Gastroesophageal sphincter (tissue), 4 donors: ENCODE measurements around the gene KRTAP5-1. TPM values are rescaled to one million over a fixed set of nuclear protein-coding genes. Genes with fewer than 3 reads are reported as not detected.
"Not testable (repeated sequence)": the region's sequence is repeated elsewhere in the genome, so short reads cannot be mapped to it uniquely, and the experiment has no call there.

ENCODE experiments used
- ATAC-seq: fragments of 150-250 bp; one replicate; pipeline ENCODE4 v1.9.1; 2016; ENCODE audit warnings: mild to moderate bottlenecking, moderate library complexity
- H3K27ac ChIP-seq, 4 donors: fragments of 200-600 bp; sonication (generic) in 3 of 4; 1 replicate in 3 of 4; 2 replicates in 1 of 4; pipeline ENCODE4 v1.5.1; 2016 to 2019
- H3K27me3 ChIP-seq: fragments of 200-600 bp; sonication (generic); one replicate; pipeline ENCODE4 v1.5.1; 2019
- H3K36me3 ChIP-seq, 2 donors: fragments of 200-600 bp; sonication (generic); one replicate each; pipeline ENCODE4 v1.5.1; 2019; ENCODE audit warnings: control low read depth in 1 of 2
- H3K4me1 ChIP-seq, 3 donors: fragments of 200-600 bp; sonication (generic); 1 replicate in 2 of 3; 2 replicates in 1 of 3; pipeline ENCODE4 v1.5.1; 2016 to 2019; ENCODE audit warnings: control low read depth in 2 of 3
- H3K4me3 ChIP-seq, 2 donors: fragments of 200-600 bp; sonication (generic); one replicate each; pipeline ENCODE4 v1.5.1; 2019; ENCODE audit warnings: mild to moderate bottlenecking in 1 of 2, moderate library complexity in 1 of 2
- H3K9me3 ChIP-seq, 3 donors: fragments of 200-600 bp; sonication (generic); one replicate each; pipeline ENCODE4 v1.5.1; 2017 to 2019; ENCODE audit warnings: control low read depth in 2 of 3
- EP300 ChIP-seq: sonication (generic); formaldehyde crosslinking; IDR thresholded peaks from one replicate; pipeline ENCODE4 v1.6.1; 2017; ENCODE audit warnings: antibody characterized with exemption, mild to moderate bottlenecking
- POLR2A ChIP-seq, 2 donors: fragments of 450-650 bp; IDR thresholded peaks; one replicate each; pipeline ENCODE4 v1.6.1; 2017; ENCODE audit warnings: antibody characterized with exemption in 2 of 2, mild to moderate bottlenecking in 2 of 2, moderate library complexity in 1 of 2
- POLR2AphosphoS5 ChIP-seq: sonication (generic); formaldehyde crosslinking; IDR thresholded peaks from one replicate; pipeline ENCODE4 v1.6.1; 2017; ENCODE audit warnings: antibody characterized with exemption
- WGBS, 2 donors: methylation state at CpG; one replicate each; pipeline ENCODE4 v1.1.5; 2018; ENCODE audit warnings: low coverage in 1 of 2; 5-methylcytosine and 5-hydroxymethylcytosine counted together
- total RNA-seq, 4 donors: library from RNA; depleted of rRNA; stranded (reverse); fragments of >200 nt; gene quantifications; one replicate each; pipeline ENCODE4 v1.1.0, GENCODE V29; 2016
- TF ChIP-seq, protein P1 (sequence below), 4 experiments: fragments of 200-600 bp in 2 of 4; fragments of 450-650 bp in 2 of 4; sonication (generic) in 1 of 4; IDR thresholded peaks; one replicate each; pipeline ENCODE4 v1.5.1; 2017 to 2019; ENCODE audit warnings: antibody characterized with exemption in 4 of 4, mild to moderate bottlenecking in 2 of 4, moderate library complexity in 2 of 4

KRTAP5-1 gene
- total RNA-seq, 4 donors from 2014 or later = not detected

GRCh38 chr11:1576825-1577224 lies 8.3 kb downstream of the KRTAP5-1 start:
- H3K36me3 ChIP-seq = no peaks in the 10 kb centered on the region
- H3K4me3 ChIP-seq = no peak overlapping the region
- H3K27me3 ChIP-seq = peaks cover 15% of the 10 kb centered on the region
- TF ChIP-seq POLR2AphosphoS5 (no peak), EP300 (no peak), POLR2A (IDR thresholded peaks at IDR 0.05) (no peak)
- TF ChIP-seq, protein P1, sequence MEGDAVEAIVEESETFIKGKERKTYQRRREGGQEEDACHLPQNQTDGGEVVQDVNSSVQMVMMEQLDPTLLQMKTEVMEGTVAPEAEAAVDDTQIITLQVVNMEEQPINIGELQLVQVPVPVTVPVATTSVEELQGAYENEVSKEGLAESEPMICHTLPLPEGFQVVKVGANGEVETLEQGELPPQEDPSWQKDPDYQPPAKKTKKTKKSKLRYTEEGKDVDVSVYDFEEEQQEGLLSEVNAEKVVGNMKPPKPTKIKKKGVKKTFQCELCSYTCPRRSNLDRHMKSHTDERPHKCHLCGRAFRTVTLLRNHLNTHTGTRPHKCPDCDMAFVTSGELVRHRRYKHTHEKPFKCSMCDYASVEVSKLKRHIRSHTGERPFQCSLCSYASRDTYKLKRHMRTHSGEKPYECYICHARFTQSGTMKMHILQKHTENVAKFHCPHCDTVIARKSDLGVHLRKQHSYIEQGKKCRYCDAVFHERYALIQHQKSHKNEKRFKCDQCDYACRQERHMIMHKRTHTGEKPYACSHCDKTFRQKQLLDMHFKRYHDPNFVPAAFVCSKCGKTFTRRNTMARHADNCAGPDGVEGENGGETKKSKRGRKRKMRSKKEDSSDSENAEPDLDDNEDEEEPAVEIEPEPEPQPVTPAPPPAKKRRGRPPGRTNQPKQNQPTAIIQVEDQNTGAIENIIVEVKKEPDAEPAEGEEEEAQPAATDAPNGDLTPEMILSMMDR (IDR thresholded peaks at IDR 0.05) = no peak
- no peak for ATAC-seq
- H3K27ac ChIP-seq = no peak overlapping the region
- peaks cover 0 to 29% (median 18%) of the 10 kb centered on the region in 3 donors for H3K4me1 ChIP-seq
- WGBS, 2 donors = 78 to 92% methylated on average over 2 to 6 of the region's 6 CpGs
- H3K9me3 ChIP-seq = peaks cover 0 to 8% (median 0%) of the 10 kb centered on the region in 3 donors

GRCh38 chr11:1575756-1576155 lies 9.3 kb downstream of the KRTAP5-1 start:
- H3K36me3 ChIP-seq, ATAC-seq, H3K9me3 ChIP-seq, H3K4me3 ChIP-seq, H3K27ac ChIP-seq: not testable (repeated sequence)
- WGBS, 2 donors = 78 to 80% methylated on average over 9 to 16 of the region's 16 CpGs
- H3K27me3 ChIP-seq = peaks cover 15% of the 10 kb centered on the region
- H3K4me1 ChIP-seq = peaks cover 0 to 38% (median 18%) of the 10 kb centered on the region in 3 donors

DNA sequence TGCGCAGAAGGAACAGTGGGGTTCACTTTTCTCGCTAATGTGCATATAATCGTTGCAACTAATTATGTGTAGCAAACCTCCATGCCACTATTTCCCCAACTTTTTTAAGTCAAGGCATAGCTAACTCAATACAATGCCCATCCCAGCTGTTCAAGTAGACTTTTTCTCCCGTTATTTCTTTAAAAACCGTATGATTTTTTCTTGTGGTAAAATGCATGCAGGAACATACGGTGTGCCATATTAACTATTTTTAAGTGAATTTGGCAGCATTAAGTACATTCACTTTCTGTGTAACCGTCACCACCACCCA lies 10.2 kb downstream of the KRTAP5-1 start:
- Histone ChIP-seq H3K27me3 (peaks cover 15% of the 10 kb centered on the region), H3K27ac (peak overlapping the region in 1 of 4 donors; percentile 81), H3K4me3 (no peak overlapping the region), H3K36me3 (no peaks in the 10 kb centered on the region), H3K9me3 (peaks cover 0 to 8% (median 0%) of the 10 kb centered on the region in 3 donors), H3K4me1 (peaks cover 0 to 46% (median 24%) of the 10 kb centered on the region in 3 donors)
- 21 to 30% methylated on average over 3 to 7 of the region's 7 CpGs for whole genome bisulfite sequencing, 2 donors
- TF ChIP-seq EP300 (no peak), POLR2A (IDR thresholded peaks at IDR 0.05) (no peak), POLR2AphosphoS5 (no peak)
- TF ChIP-seq, protein P1 (IDR thresholded peaks at IDR 0.05) = no peak
- no peak for ATAC-seq

DNA sequence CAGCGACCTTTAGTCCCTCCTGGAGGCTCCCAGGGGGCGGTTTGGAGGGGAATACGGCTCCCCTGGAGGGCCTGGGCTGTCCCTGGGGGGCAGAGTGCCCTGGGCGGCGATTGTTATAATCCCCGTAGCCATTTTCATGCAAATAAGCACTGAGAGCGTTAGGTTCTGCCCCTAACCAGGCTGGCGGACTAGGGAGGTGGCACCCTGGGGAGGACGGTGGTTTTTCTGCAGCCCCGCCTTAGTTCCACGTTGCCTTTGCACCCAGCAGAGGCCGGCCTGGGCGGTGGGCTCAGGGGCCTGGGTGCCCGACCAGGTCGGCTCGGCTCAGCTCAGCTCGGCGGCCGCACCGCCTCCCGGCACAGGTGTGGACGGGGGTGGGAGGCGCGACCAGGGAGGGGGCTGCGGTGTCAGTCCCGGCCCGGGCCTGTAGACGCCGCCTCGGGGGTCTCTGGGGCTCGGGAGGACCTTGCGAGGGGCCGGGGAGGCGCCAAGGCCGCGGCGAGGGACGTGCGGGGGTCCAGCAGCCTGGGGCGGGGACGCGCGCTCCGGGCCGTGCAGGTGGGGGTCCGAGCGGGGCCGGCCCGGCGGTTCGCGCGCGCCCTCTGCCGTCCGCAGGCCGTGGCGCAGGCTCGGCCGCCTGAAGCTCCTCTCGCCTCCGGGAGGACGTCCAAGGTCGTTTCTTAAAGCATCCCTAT lies 10.7 kb downstream of the KRTAP5-1 start:
- Histone ChIP-seq H3K27me3 (peaks cover 15% of the 10 kb centered on the region), H3K9me3 (peaks cover 0 to 8% (median 0%) of the 10 kb centered on the region in 3 donors), H3K36me3 (no peaks in the 10 kb centered on the region), H3K4me3 (peak overlapping the region in 1 of 2 donors; percentile 73), H3K27ac (peak overlapping the region in 3 of 4 donors; percentile 81 to 94 (median 86)), H3K4me1 (peaks cover 0 to 51% (median 29%) of the 10 kb centered on the region in 3 donors)
- TF ChIP-seq POLR2AphosphoS5 = no peak
- TF ChIP-seq, protein P1 (IDR thresholded peaks at IDR 0.05) = peak in 3 of 4 experiments; percentile 90 to 97 (median 93)
- no peak for TF ChIP-seq EP300
- TF ChIP-seq POLR2A (IDR thresholded peaks at IDR 0.05) = no peak
- no CpG with 5 or more reads among the region's 64 CpGs for whole genome bisulfite sequencing, 2 donors
- peak; percentile 39 for ATAC-seq

DNA sequence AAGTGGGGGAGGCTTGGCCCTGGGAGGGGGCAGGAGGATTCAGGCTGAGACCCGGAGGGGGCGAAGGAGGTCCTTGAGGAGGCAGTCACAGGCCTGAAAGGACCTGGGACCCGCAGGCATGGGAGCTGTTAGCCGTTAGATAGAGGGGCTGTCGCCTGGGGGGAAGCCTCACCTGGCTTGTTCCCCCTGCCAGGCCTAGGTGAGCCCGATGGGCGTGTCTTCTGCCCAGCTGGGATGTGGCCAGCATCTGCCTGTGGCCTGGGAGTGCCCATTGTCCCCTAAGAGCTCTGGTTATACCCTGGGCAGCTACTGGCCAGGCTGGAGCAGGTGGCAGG lies 11.2 kb downstream of the KRTAP5-1 start:
- TF ChIP-seq POLR2A (IDR thresholded peaks at IDR 0.05) (no peak), EP300 (no peak), POLR2AphosphoS5 (no peak)
- TF ChIP-seq, protein P1 (IDR thresholded peaks at IDR 0.05) = no peak
- Histone ChIP-seq H3K36me3 (no peaks in the 10 kb centered on the region), H3K4me1 (peaks cover 0 to 56% (median 33%) of the 10 kb centered on the region in 3 donors), H3K27ac (peak overlapping the region in 3 of 4 donors; percentile 81 to 94 (median 86)), H3K9me3 (peaks cover 0 to 8% (median 0%) of the 10 kb centered on the region in 3 donors), H3K27me3 (peaks cover 15% of the 10 kb centered on the region), H3K4me3 (peak overlapping the region in 1 of 2 donors; percentile 73)
- WGBS, 2 donors = no CpG with 5 or more reads among the region's 7 CpGs
- no peak for ATAC-seq
